H7 (cell line): ENCODE measurements around the gene IL5. TPM values are rescaled to one million over a fixed set of nuclear protein-coding genes. Genes with fewer than 3 reads are reported as not detected.
A peak's percentile ranks its signal among the peaks of the same experiment; 100 is the strongest.
"Not testable (repeated sequence)": the region's sequence is repeated elsewhere in the genome, so short reads cannot be mapped to it uniquely, and the experiment has no call there.

Experiments
- DNase-seq: peaks from one replicate; pipeline ENCODE4 v3.0.0; 2012
- H3K27me3 ChIP-seq: 2 replicates; pipeline ENCODE4 v1.6.0; 2011; ENCODE audit warnings: mild to moderate bottlenecking, low read length; ENCODE audit not compliant: control insufficient read depth, insufficient read depth
- H3K36me3 ChIP-seq: replicated peaks from 2 replicates; pipeline ENCODE4 v1.5.1; 2011; ENCODE audit warnings: low read length; ENCODE audit not compliant: control insufficient read depth, insufficient read depth
- H3K4me3 ChIP-seq: 2 replicates; pipeline ENCODE4 v1.5.1; 2011; ENCODE audit warnings: low read depth, mild to moderate bottlenecking, control low read depth, low read length, moderate library complexity; ENCODE audit not compliant: insufficient read depth
- total RNA-seq: library from RNA; depleted of rRNA; stranded (reverse); fragments of >200 nt; shearing (Covaris generic); gene quantifications from 2 replicates; pipeline ENCODE4 v1.2.3, GENCODE V29; 2014

IL5 gene
- total RNA-seq, 1 experiment from 2014 or later: not detected

- H3K36me3 ChIP-seq, H3K4me3 ChIP-seq, H3K27me3 ChIP-seq, DNase-seq: not testable (repeated sequence)
Measured at GRCh38 chr5:132513618-132514336, 29.5 kb downstream of the IL5 start.

GRCh38 chr5:132510076-132510475 is 33.2 kb downstream of the IL5 start:
- no peaks in the 10 kb centered on the region for H3K36me3 ChIP-seq
- no peak overlapping the region for H3K4me3 ChIP-seq
- no peak for DNase-seq
- H3K27me3 ChIP-seq: no peaks in the 10 kb centered on the region

- peak; percentile 62 for DNase-seq
Measured at GRCh38 chr5:132506094-132506692, 37.1 kb downstream of the IL5 start.

GRCh38 chr5:132505641-132506040 is 37.7 kb downstream of the IL5 start:
- no peak overlapping the region for H3K4me3 ChIP-seq
- no peaks in the 10 kb centered on the region for H3K36me3 ChIP-seq
- no peaks in the 10 kb centered on the region for H3K27me3 ChIP-seq
- no peak for DNase-seq

More at GRCh38 chr5:132506094-132506692, 37.1 kb downstream of the IL5 start:
- Histone ChIP-seq H3K36me3 (no peaks in the 10 kb centered on the region), H3K4me3 (no peak overlapping the region), H3K27me3 (no peaks in the 10 kb centered on the region)

- H3K4me3 ChIP-seq: no peak overlapping the region
- no peaks in the 10 kb centered on the region for H3K27me3 ChIP-seq
- no peak for DNase-seq
Measured at GRCh38 chr5:132504746-132505145, 38.6 kb downstream of the IL5 start.

GRCh38 chr5:132503244-132503643 is 40.1 kb downstream of the IL5 start:
- Histone ChIP-seq H3K4me3 (no peak overlapping the region), H3K36me3 (no peaks in the 10 kb centered on the region), H3K27me3 (no peaks in the 10 kb centered on the region)
- no peak for DNase-seq

More at GRCh38 chr5:132504746-132505145, 38.6 kb downstream of the IL5 start:
- H3K36me3 ChIP-seq: no peaks in the 10 kb centered on the region

- H3K4me3 ChIP-seq: no peak overlapping the region
- H3K36me3 ChIP-seq: no peaks in the 10 kb centered on the region
- no peaks in the 10 kb centered on the region for H3K27me3 ChIP-seq
- DNase-seq: no peak
Measured at GRCh38 chr5:132501961-132502931, 41.1 kb downstream of the IL5 start.

- DNase-seq: no peak
- no peaks in the 10 kb centered on the region for H3K27me3 ChIP-seq
Measured at GRCh38 chr5:132501629-132501956, 41.7 kb downstream of the IL5 start.

GRCh38 chr5:132500931-132501628 is 42.2 kb downstream of the IL5 start:
- H3K36me3 ChIP-seq: no peaks in the 10 kb centered on the region
- peak; percentile 82 for DNase-seq

More at GRCh38 chr5:132501629-132501956, 41.7 kb downstream of the IL5 start:
- Histone ChIP-seq H3K4me3 (no peak overlapping the region), H3K36me3 (no peaks in the 10 kb centered on the region)

GRCh38 chr5:132500244-132500930 is 42.9 kb downstream of the IL5 start:
- no peak overlapping the region for H3K4me3 ChIP-seq
- DNase-seq: peak; percentile 5
- no peaks in the 10 kb centered on the region for H3K27me3 ChIP-seq
- H3K36me3 ChIP-seq: no peaks in the 10 kb centered on the region

More at GRCh38 chr5:132500931-132501628, 42.2 kb downstream of the IL5 start:
- Histone ChIP-seq H3K4me3 (no peak overlapping the region), H3K27me3 (no peaks in the 10 kb centered on the region)

GRCh38 chr5:132499440-132500243 is 43.7 kb downstream of the IL5 start:
- Histone ChIP-seq H3K4me3 (no peak overlapping the region), H3K36me3 (no peaks in the 10 kb centered on the region), H3K27me3 (no peaks in the 10 kb centered on the region)
- DNase-seq: no peak

- Histone ChIP-seq H3K36me3 (no peaks in the 10 kb centered on the region), H3K27me3 (no peaks in the 10 kb centered on the region), H3K4me3 (no peak overlapping the region)
- DNase-seq: no peak
Measured at GRCh38 chr5:132498686-132499271, 44.5 kb downstream of the IL5 start.

GRCh38 chr5:132498152-132498551 is 45.2 kb downstream of the IL5 start:
- H3K27me3 ChIP-seq: peaks cover 2% of the 10 kb centered on the region; the same call in 1 of the 2 replicates
- H3K36me3 ChIP-seq: no peaks in the 10 kb centered on the region
- no peak for DNase-seq
- no peak overlapping the region for H3K4me3 ChIP-seq
